ENCODE measurements around the gene CTU1. TPM values are rescaled to one million over a fixed set of nuclear protein-coding genes. Genes with fewer than 3 reads are reported as not detected.

The CTU1 gene
- polyA plus RNA-seq, 3 donors: 3.0 to 5.1 (median 4.3) TPM

- no peak for DNase-seq
These were observed 21.9 kb downstream of the CTU1 start for GRCh38 chr19:51086153-51086850.

- DNase-seq: no peak
These were observed 23.7 kb downstream of the CTU1 start for GRCh38 chr19:51084505-51084904.

GRCh38 chr19:51083783-51084182, 24.4 kb downstream of the CTU1 start:
- no peak for DNase-seq

- no peak for DNase-seq
These were observed 25.0 kb downstream of the CTU1 start for GRCh38 chr19:51083181-51083580.

GRCh38 chr19:51082611-51083010, 25.6 kb downstream of the CTU1 start, which contains the start of gene KLK14:
Gene KLK14, minus strand, starts transcription at chr19:51082887. Its CDS starts 273 bp downstream, at chr19:51082614.
- DNase-seq: no peak

- DNase-seq: no peak
These were observed 26.7 kb downstream of the CTU1 start for GRCh38 chr19:51081476-51081875.

- no peak for DNase-seq
These were observed 28.6 kb downstream of the CTU1 start for GRCh38 chr19:51079481-51080110.

- DNase-seq: no peak
These were observed 29.5 kb downstream of the CTU1 start for GRCh38 chr19:51078731-51079130.

- no peak for DNase-seq
These were observed 30.1 kb downstream of the CTU1 start for GRCh38 chr19:51078104-51078503.

- DNase-seq: no peak
These were observed 31.5 kb downstream of the CTU1 start for GRCh38 chr19:51076631-51077213.

- no peak for DNase-seq
These were observed 32.2 kb downstream of the CTU1 start for GRCh38 chr19:51075998-51076397.

GRCh38 chr19:51071095-51071405, 37.2 kb downstream of the CTU1 start:
- no peak for DNase-seq

GRCh38 chr19:51070334-51071094, 37.7 kb downstream of the CTU1 start:
- DNase-seq: no peak

- no peak for DNase-seq
These were observed 41.6 kb downstream of the CTU1 start for GRCh38 chr19:51066393-51067186.

- DNase-seq: no peak
These were observed 42.8 kb downstream of the CTU1 start for GRCh38 chr19:51065221-51065960.

- no peak for DNase-seq
These were observed 43.5 kb downstream of the CTU1 start, which contains the start of gene KLK13 for GRCh38 chr19:51064534-51065220. Gene KLK13, minus strand, starts transcription at chr19:51065092. Its CDS starts 25 bp downstream, at chr19:51065067.

GRCh38 chr19:51063664-51064063, 44.5 kb downstream of the CTU1 start:
- no peak for DNase-seq

GRCh38 chr19:51060973-51061372, 47.2 kb downstream of the CTU1 start:
- DNase-seq: no peak

- DNase-seq: no peak
These were observed 47.9 kb downstream of the CTU1 start for GRCh38 chr19:51060336-51060735.

- no peak for DNase-seq
These were observed 48.5 kb downstream of the CTU1 start for GRCh38 chr19:51059715-51060114.
